ENCODE data around the gene RAD18.

RAD18 gene

DNA sequence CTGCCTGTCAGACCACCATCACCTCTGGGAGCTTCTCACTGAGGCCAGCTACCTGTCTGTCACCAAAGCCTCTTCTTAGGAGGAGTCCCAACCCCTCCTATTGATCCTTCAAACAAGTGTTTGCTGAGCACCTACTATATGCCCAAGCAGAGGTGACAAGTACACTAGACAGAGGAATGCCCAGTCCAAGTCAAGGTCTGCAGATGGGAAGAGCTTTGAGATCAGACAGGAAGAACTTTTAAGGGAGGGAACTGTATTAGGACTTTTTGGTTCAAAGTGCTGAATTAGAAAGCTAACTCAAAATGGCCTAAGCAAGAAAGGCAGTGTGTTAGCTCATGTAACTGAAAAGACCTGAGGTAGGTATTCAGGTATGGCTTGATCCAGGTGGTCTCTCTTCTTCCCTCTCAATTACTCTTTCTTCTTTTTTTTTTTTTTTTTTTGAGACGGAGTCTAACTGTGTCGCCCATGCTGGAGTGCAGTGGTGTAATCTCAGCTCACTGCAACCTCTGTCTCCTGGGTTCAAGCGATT is 3.6 kb upstream of the RAD18 start:
- Histone ChIP-seq H3K4me1 (ENCODE audit: insufficient read depth, low read length, severe bottlenecking) (peaks cover 15% of the 10 kb centered on the region), H3K27ac (ENCODE audit: low read depth, low read length, poor library complexity, severe bottlenecking) (no peak overlapping the region), H4K20me1 (ENCODE audit: insufficient read depth, low read length) (no peaks in the 10 kb centered on the region), H3F3A (ENCODE audit: insufficient read depth, low read length) (no peaks in the 10 kb centered on the region), H3K36me3 (ENCODE audit: insufficient read depth, low read length) (no peaks in the 10 kb centered on the region), H3K9ac (ENCODE audit: low read length) (no peak overlapping the region), H3K4me3 (ENCODE audit: low read depth, low read length, poor library complexity, severe bottlenecking) (no peak overlapping the region), H3K9me3 (ENCODE audit: low read length) (no peaks in the 10 kb centered on the region), H3K27me3 (ENCODE audit: insufficient read depth, low read length) (no peaks in the 10 kb centered on the region), H2AFZ (ENCODE audit: low read length) (no peak overlapping the region), H3K79me2 (ENCODE audit: insufficient read depth, low read length) (peaks cover 12% of the 10 kb centered on the region), H3K4me2 (ENCODE audit: low read length) (no peak overlapping the region), H3K9me2 (ENCODE audit: low read depth, low read length) (no peaks in the 10 kb centered on the region)
- TF ChIP-seq, protein P1, sequence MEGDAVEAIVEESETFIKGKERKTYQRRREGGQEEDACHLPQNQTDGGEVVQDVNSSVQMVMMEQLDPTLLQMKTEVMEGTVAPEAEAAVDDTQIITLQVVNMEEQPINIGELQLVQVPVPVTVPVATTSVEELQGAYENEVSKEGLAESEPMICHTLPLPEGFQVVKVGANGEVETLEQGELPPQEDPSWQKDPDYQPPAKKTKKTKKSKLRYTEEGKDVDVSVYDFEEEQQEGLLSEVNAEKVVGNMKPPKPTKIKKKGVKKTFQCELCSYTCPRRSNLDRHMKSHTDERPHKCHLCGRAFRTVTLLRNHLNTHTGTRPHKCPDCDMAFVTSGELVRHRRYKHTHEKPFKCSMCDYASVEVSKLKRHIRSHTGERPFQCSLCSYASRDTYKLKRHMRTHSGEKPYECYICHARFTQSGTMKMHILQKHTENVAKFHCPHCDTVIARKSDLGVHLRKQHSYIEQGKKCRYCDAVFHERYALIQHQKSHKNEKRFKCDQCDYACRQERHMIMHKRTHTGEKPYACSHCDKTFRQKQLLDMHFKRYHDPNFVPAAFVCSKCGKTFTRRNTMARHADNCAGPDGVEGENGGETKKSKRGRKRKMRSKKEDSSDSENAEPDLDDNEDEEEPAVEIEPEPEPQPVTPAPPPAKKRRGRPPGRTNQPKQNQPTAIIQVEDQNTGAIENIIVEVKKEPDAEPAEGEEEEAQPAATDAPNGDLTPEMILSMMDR (IDR thresholded peaks at IDR 0.05; ENCODE audit: low read length): no peak
- no peak for TF ChIP-seq EZH2 (IDR thresholded peaks at IDR 0.05; ENCODE audit: borderline replicate concordance, low read length)

DNA sequence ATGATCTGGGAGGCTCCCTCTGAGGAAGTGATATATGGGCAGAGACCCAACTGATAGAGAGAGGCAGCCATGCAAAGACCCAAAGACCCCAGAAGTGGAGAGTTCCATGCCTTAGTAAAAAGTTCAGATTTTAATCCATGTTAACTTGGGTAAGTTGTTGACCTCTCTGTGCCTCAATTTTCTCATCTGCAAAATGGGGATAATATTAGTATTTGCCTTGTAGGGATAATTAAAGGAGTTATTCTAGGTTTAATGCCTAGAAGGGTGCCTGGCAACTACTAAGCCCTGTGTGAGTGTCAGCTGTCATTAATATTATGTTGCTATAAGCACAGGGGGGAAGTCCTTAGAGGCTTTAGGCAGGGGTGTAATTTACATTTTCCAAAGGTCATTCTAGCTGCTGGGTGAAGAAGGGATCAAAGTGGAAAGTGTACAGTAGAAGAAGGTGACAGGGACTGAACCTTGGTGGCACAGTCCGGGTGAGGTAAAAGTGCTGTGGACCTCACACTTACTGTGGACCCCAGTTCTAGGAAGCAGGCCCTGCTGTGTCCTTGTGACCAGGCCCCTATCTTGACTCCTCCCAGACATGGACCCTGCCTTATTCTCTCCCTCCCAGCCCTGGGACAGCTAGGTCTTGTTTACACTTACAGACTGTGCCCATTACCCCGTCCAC is 3.0 kb upstream of the RAD18 start:
- no peak overlapping the region for H3K9ac ChIP-seq (ENCODE audit: low read length)
- H3K4me2 ChIP-seq (ENCODE audit: low read length): no peak overlapping the region
- H3K27ac ChIP-seq (ENCODE audit: low read depth, low read length, poor library complexity, severe bottlenecking): no peak overlapping the region
- no peaks in the 10 kb centered on the region for H3K27me3 ChIP-seq (ENCODE audit: insufficient read depth, low read length)
- H3K36me3 ChIP-seq (ENCODE audit: insufficient read depth, low read length): no peaks in the 10 kb centered on the region
- H3K9me3 ChIP-seq (ENCODE audit: low read length): no peaks in the 10 kb centered on the region
- H3K9me2 ChIP-seq (ENCODE audit: low read depth, low read length): no peaks in the 10 kb centered on the region
- peaks cover 18% of the 10 kb centered on the region for H3K79me2 ChIP-seq (ENCODE audit: insufficient read depth, low read length)
- H3K4me1 ChIP-seq (ENCODE audit: insufficient read depth, low read length, severe bottlenecking): peaks cover 21% of the 10 kb centered on the region
- H4K20me1 ChIP-seq (ENCODE audit: insufficient read depth, low read length): no peaks in the 10 kb centered on the region
- no peak overlapping the region for H2AFZ ChIP-seq (ENCODE audit: low read length)
- H3K4me3 ChIP-seq (ENCODE audit: low read depth, low read length, poor library complexity, severe bottlenecking): no peak overlapping the region
- no peak for TF ChIP-seq EZH2 (IDR thresholded peaks at IDR 0.05; ENCODE audit: borderline replicate concordance, low read length)
- TF ChIP-seq, protein P1 (IDR thresholded peaks at IDR 0.05; ENCODE audit: low read length): no peak
- no peaks in the 10 kb centered on the region for H3F3A ChIP-seq (ENCODE audit: insufficient read depth, low read length)

DNA sequence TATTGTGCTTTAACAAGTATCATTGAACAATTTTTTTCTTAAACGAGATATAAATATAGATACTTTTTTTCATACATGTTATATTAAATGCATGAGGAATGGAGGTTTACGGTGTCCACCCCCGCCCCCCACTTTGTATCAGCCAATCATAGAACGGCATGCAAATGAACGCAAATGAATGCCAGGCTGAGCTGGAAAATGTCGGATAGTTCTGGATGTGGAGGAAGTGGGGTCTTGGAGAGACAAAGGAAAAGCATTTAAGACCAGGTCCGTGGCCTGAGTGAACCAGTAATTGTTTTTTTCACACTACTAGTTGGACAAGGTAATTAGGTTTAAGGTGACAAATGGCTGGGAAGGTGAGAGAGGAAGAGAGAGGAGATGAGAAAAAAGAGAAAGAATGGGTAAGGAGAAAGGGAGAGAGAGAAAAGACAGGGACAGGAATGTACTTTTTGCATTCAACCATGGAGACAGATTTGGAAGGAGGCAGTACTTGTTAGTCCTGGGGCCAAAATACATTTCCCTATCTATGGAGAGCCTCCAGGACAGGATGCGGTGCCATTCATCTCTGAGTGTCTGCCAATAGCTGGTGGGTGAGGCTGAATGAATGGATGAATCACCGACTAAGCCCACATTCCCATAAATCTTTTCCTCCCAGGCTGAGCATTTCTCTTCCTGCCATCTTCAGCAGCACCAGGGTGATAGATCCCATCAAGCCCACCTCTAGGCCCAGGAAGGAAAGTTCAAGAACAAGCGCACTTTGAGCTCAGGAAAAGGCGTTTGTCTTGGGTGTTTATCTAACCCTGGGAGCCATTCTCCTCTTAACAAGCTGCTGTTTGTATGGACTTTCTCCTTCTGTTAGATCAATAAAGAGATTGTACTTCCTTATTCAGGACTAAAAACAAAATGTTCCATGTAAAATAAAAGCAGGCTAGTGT is 1.4 kb upstream of the RAD18 start:
- H3K27me3 ChIP-seq (ENCODE audit: insufficient read depth, low read length): no peaks in the 10 kb centered on the region
- peaks cover 4% of the 10 kb centered on the region; the same call in 1 of the 2 replicates for H3K36me3 ChIP-seq (ENCODE audit: insufficient read depth, low read length)
- no peaks in the 10 kb centered on the region for H4K20me1 ChIP-seq (ENCODE audit: insufficient read depth, low read length)
- H3K9me2 ChIP-seq (ENCODE audit: low read depth, low read length): no peaks in the 10 kb centered on the region
- H3K9ac ChIP-seq (ENCODE audit: low read length): no peak overlapping the region
- H3K79me2 ChIP-seq (ENCODE audit: insufficient read depth, low read length): peaks cover 32% of the 10 kb centered on the region
- no peak overlapping the region for H3K4me3 ChIP-seq (ENCODE audit: low read depth, low read length, poor library complexity, severe bottlenecking)
- peaks cover 37% of the 10 kb centered on the region for H3K4me1 ChIP-seq (ENCODE audit: insufficient read depth, low read length, severe bottlenecking)
- no peak overlapping the region for H3K27ac ChIP-seq (ENCODE audit: low read depth, low read length, poor library complexity, severe bottlenecking)
- H3K9me3 ChIP-seq (ENCODE audit: low read length): no peaks in the 10 kb centered on the region
- no peak for TF ChIP-seq EZH2 (IDR thresholded peaks at IDR 0.05; ENCODE audit: borderline replicate concordance, low read length)
- TF ChIP-seq, protein P1 (IDR thresholded peaks at IDR 0.05; ENCODE audit: low read length): no peak
- no peak overlapping the region for H3K4me2 ChIP-seq (ENCODE audit: low read length)
- H3F3A ChIP-seq (ENCODE audit: insufficient read depth, low read length): no peaks in the 10 kb centered on the region
- H2AFZ ChIP-seq (ENCODE audit: low read length): peak overlapping the region; percentile 97; the same call in 1 of the 2 replicates

Data from OCI-LY1 (cell line).